ENCODE measurements around the gene MUC5B. TPM values are rescaled to one million over a fixed set of nuclear protein-coding genes. Genes with fewer than 3 reads are reported as not detected.
A peak's percentile ranks its signal among the peaks of the same experiment; 100 is the strongest.

The MUC5B gene
- total and polyA plus RNA-seq, 2 of the 13 experiments (the other 11 are each of a cell fraction or from before 2014, with no cell fraction given) = 0.01 TPM; not detected in 1

DNA sequence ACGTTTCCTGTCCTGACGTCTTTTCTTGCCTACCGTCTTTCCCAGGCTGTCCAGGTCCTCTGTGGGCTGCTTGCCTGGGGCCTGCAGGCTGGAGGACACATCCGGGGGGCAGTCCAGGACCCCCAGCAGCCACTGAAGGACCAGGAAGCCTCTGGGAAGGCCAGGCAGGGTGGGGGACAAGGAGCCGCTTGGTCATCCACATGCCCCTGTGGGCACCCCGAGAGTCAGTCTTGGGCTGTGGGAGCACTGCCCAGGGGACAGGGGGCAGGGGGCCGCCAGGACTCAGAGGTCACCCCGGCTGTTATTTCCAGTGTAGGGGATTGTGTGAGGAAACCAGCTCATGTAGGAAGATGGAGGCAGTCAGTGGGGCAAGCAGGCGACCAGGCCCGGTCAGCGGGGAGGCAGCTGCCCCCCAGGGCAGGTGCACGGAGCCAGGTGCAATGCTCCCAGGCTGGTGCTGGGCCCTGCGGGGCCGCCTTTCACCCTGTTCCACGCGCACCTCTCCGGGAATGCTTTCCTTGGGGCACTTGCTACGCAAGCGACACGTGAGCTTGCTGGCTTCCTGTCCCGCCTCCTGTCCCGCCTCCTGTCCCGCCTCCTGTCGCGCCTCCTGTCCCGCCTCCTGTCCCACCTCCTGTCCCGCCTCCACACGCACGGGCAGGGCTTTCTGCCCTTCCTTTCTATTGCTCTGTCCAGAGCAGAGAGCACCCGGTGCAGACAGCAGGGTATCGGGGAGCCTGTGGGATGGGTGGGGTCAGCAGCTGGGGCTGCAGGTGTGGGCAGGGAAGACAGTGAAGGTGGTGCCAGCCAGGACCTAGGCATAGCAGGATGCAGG lies 39.5 kb downstream of the MUC5B start (continued):
- TF ChIP-seq, protein P1, sequence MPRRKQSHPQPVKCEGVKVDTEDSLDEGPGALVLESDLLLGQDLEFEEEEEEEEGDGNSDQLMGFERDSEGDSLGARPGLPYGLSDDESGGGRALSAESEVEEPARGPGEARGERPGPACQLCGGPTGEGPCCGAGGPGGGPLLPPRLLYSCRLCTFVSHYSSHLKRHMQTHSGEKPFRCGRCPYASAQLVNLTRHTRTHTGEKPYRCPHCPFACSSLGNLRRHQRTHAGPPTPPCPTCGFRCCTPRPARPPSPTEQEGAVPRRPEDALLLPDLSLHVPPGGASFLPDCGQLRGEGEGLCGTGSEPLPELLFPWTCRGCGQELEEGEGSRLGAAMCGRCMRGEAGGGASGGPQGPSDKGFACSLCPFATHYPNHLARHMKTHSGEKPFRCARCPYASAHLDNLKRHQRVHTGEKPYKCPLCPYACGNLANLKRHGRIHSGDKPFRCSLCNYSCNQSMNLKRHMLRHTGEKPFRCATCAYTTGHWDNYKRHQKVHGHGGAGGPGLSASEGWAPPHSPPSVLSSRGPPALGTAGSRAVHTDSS (CRISPR knock-in tag; conservative IDR thresholded peaks at IDR 0.05) = 0 out of 2 replicates have a peak, but pooled peaks have one; percentile 33
- TF ChIP-seq MXD4 (CRISPR knock-in tag; IDR thresholded peaks at IDR 0.05) (peak; percentile 80), ZNF354B (CRISPR knock-in tag; IDR thresholded peaks at IDR 0.05) (0 out of 2 replicates have a peak, but pooled peaks have one; percentile 49), MZF1 (CRISPR knock-in tag; IDR thresholded peaks at IDR 0.05; ENCODE audit: borderline replicate concordance) (no peak), EP300 (IDR thresholded peaks at IDR 0.05; ENCODE audit: low read depth in 2 of 2, low read length in 2 of 2) (peak in 1 of 2 experiments; percentile 25; a peak in 1 of 4 replicates), EP300 (CRISPR knock-in tag; IDR thresholded peaks at IDR 0.05; ENCODE audit: borderline replicate concordance) (no peak), MTF2 (CRISPR knock-in tag; IDR thresholded peaks at IDR 0.05; ENCODE audit: borderline replicate concordance) (peak; percentile 37; the same call in 1 of the 2 replicates), ZNF558 (CRISPR knock-in tag; IDR thresholded peaks at IDR 0.05; ENCODE audit: borderline replicate concordance) (no peak), GATA4 (IDR thresholded peaks at IDR 0.05; ENCODE audit: borderline replicate concordance, low read depth) (0 out of 2 replicates have a peak, but pooled peaks have one; percentile 55), RFX3 (CRISPR knock-in tag; IDR thresholded peaks at IDR 0.05) (no peak), NONO (IDR thresholded peaks at IDR 0.05) (no peak), NONO (CRISPR knock-in tag; conservative IDR thresholded peaks at IDR 0.05) (peak; percentile 87), NR2F6 (IDR thresholded peaks at IDR 0.05) (no peak), NR2F6 (CRISPR knock-in tag; IDR thresholded peaks at IDR 0.05) (peak; percentile 8; the same call in 1 of the 2 replicates), ELF3 (CRISPR knock-in tag; IDR thresholded peaks at IDR 0.05) (no peak), NKX3-1 (CRISPR knock-in tag; IDR thresholded peaks at IDR 0.05) (0 out of 2 replicates have a peak, but pooled peaks have one; percentile 20), FOXK2 (IDR thresholded peaks at IDR 0.05) (no peak), RBFOX2 (IDR thresholded peaks at IDR 0.05; ENCODE audit: low read depth, low read length) (peak; percentile 87), ELF1 (CRISPR knock-in tag; IDR thresholded peaks at IDR 0.05) (peak; percentile 18; the same call in 1 of the 2 replicates), PHB2 (IDR thresholded peaks at IDR 0.05; ENCODE audit: partially characterized antibody) (no peak), FOXJ3 (CRISPR knock-in tag; IDR thresholded peaks at IDR 0.05; ENCODE audit: borderline replicate concordance) (no peak), KAT8 (CRISPR knock-in tag; IDR thresholded peaks at IDR 0.05) (peak; percentile 80), ZNF350 (CRISPR knock-in tag; IDR thresholded peaks at IDR 0.05; ENCODE audit: borderline replicate concordance, low read depth) (peak; percentile 49; the same call in 1 of the 2 replicates), AGO1 (IDR thresholded peaks at IDR 0.05; ENCODE audit: low read depth, low read length, poor library complexity, severe bottlenecking) (peak; percentile 62)
- TF ChIP-seq, protein P2, sequence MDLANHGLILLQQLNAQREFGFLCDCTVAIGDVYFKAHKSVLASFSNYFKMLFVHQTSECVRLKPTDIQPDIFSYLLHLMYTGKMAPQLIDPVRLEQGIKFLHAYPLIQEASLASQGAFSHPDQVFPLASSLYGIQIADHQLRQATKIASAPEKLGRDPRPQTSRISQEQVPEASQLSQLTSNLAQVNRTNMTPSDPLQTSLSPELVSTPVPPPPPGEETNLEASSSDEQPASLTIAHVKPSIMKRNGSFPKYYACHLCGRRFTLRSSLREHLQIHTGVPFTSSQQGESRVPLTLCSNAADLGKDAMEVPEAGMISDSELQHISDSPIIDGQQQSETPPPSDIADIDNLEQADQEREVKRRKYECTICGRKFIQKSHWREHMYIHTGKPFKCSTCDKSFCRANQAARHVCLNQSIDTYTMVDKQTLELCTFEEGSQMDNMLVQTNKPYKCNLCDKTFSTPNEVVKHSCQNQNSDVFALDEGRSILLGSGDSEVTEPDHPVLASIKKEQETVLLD (CRISPR knock-in tag; IDR thresholded peaks at IDR 0.05; ENCODE audit: low read depth) = no peak
- TF ChIP-seq, protein P3, sequence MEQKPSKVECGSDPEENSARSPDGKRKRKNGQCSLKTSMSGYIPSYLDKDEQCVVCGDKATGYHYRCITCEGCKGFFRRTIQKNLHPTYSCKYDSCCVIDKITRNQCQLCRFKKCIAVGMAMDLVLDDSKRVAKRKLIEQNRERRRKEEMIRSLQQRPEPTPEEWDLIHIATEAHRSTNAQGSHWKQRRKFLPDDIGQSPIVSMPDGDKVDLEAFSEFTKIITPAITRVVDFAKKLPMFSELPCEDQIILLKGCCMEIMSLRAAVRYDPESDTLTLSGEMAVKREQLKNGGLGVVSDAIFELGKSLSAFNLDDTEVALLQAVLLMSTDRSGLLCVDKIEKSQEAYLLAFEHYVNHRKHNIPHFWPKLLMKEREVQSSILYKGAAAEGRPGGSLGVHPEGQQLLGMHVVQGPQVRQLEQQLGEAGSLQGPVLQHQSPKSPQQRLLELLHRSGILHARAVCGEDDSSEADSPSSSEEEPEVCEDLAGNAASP (CRISPR knock-in tag; IDR thresholded peaks at IDR 0.05; ENCODE audit: borderline replicate concordance) = 0 out of 2 replicates have a peak, but pooled peaks have one; percentile 22

All from HepG2 (cell line).